Measurements from ENCODE around the gene JARID2. TPM values are rescaled to one million over a fixed set of nuclear protein-coding genes. Genes with fewer than 3 reads are reported as not detected.
A peak's percentile ranks its signal among the peaks of the same experiment; 100 is the strongest.

Gene JARID2
- total and polyA plus RNA-seq, 2 of the 8 experiments (the other 6 are each of a cell fraction or from before 2014, with no cell fraction given): 60.1 to 239 TPM

- peak overlapping the region; percentile 9 to 57; a peak in 1 of 4 replicates for H3K4me2 ChIP-seq (ENCODE audit: insufficient read depth in 1 of 2, low read depth in 2 of 2, low read length in 2 of 2)
- H2BK12ac ChIP-seq (ENCODE audit: low read depth, low read length): no peak overlapping the region
- no peaks in the 10 kb centered on the region for H3K9me3 ChIP-seq (ENCODE audit: insufficient read depth in 2 of 2, low read depth in 1 of 2, low read length in 1 of 2)
- H3K9ac ChIP-seq (replicated peaks in 1 of 4; ENCODE audit: extremely low read depth in 1 of 4, low read depth in 3 of 4, low read length in 3 of 4): no peak overlapping the region
- no peak overlapping the region for H2AFZ ChIP-seq (ENCODE audit: low read length)
- H2AK5ac ChIP-seq (ENCODE audit: low read depth, low read length): no peak overlapping the region
- no peak overlapping the region for H4K8ac ChIP-seq (ENCODE audit: extremely low read depth, insufficient read depth, low read length)
- peaks cover 73 to 100% of the 10 kb centered on the region in 2 experiments for H3K79me2 ChIP-seq (ENCODE audit: control insufficient read depth in 1 of 2, insufficient read depth in 2 of 2, low read length in 2 of 2)
- no peak overlapping the region for H3K23ac ChIP-seq (ENCODE audit: insufficient read length)
- no peak overlapping the region for H2BK5ac ChIP-seq (ENCODE audit: low read depth, low read length)
- H3K4me1 ChIP-seq (replicated peaks in 1 of 4; ENCODE audit: control insufficient read depth in 3 of 4, insufficient read depth in 4 of 4, low read length in 3 of 4): peaks cover 18 to 50% (median 43%) of the 10 kb centered on the region in 4 experiments
- H4K91ac ChIP-seq (replicated peaks; ENCODE audit: insufficient read length, low read length): no peak overlapping the region
- no peak overlapping the region for H3K18ac ChIP-seq (ENCODE audit: extremely low read depth, low read length)
- DNase-seq (ENCODE audit: low read depth in 1 of 2, low spot score in 2 of 2): no peak
- no peak overlapping the region for H4K5ac ChIP-seq (ENCODE audit: insufficient read length, low read depth, low read length)
- H3K4ac ChIP-seq (replicated peaks; ENCODE audit: insufficient read length, low read depth, low read length): no peak overlapping the region
- H4K20me1 ChIP-seq (replicated peaks in 1 of 2; ENCODE audit: control insufficient read depth in 1 of 2, insufficient read depth in 2 of 2, low read length in 2 of 2): peaks cover 48 to 78% of the 10 kb centered on the region in 2 experiments
- H3K14ac ChIP-seq (ENCODE audit: insufficient read length): no peak overlapping the region
- H3K27ac ChIP-seq (ENCODE audit: low read depth, low read length): no peak overlapping the region
- no peak overlapping the region for H2BK20ac ChIP-seq (ENCODE audit: low read length)
- H3K36me3 ChIP-seq (ENCODE audit: control insufficient read depth in 2 of 4, insufficient read depth in 4 of 4, low read length in 3 of 4): no peaks in the 10 kb centered on the region
- no peaks in the 10 kb centered on the region for H3K23me2 ChIP-seq (ENCODE audit: low read depth, low read length)
- FAIRE-seq: no peak
- CTCF ChIA-PET (ENCODE audit: partially characterized antibody): interaction anchor here (1.7 kb wide), 1 partner anchor 11 kb away, joined by 8 read pairs; no protein-coding TSS in a partner anchor
- no peak overlapping the region for H2BK15ac ChIP-seq (ENCODE audit: low read length)
- WGBS, 2 experiments (ENCODE audit: extremely low coverage in 1 of 2, insufficient coverage in 1 of 2, insufficient read length in 1 of 2, insufficient replicate concordance in 2 of 2, low coverage in 1 of 2, low lambda C conversion rate in 2 of 2, missing lambda C conversion rate in 1 of 2): 93% methylated on average over 2 of the region's 2 CpGs; no CpG with 5 or more reads in 1 of the 2 experiments
- no peaks in the 10 kb centered on the region for H3K27me3 ChIP-seq (replicated peaks in 1 of 4; ENCODE audit: control insufficient read depth in 3 of 4, extremely low read depth in 1 of 4, insufficient read depth in 3 of 4, low read length in 3 of 4)
- POLR2A ChIA-PET (ENCODE audit: partially characterized antibody): interaction anchor here (1.0 kb wide), 1 partner anchor 12 kb away, joined by 3 read pairs; no protein-coding TSS in a partner anchor
- no peak overlapping the region for H3K56ac ChIP-seq (replicated peaks; ENCODE audit: insufficient read length, low read depth, low read length)
- H3K79me1 ChIP-seq (ENCODE audit: low read depth, low read length): peaks cover 17% of the 10 kb centered on the region
- no peak overlapping the region for H3K4me3 ChIP-seq (ENCODE audit: extremely low read depth in 1 of 4, insufficient read depth in 2 of 4, low read depth in 3 of 4, low read length in 4 of 4)
- H2BK120ac ChIP-seq (replicated peaks; ENCODE audit: low read depth, low read length): no peak overlapping the region
These were observed 155.9 kb downstream of the JARID2 start for GRCh38 chr6:15401769-15402250.
